NCI-H446 (cell line): Measurements from ENCODE around the gene TEAD1.

Source experiments
- DNase-seq, 2 experiments: peaks; one replicate each; lab custom pipeline; 2025; lab: John Stamatoyannopoulos, UW

Gene TEAD1

DNA sequence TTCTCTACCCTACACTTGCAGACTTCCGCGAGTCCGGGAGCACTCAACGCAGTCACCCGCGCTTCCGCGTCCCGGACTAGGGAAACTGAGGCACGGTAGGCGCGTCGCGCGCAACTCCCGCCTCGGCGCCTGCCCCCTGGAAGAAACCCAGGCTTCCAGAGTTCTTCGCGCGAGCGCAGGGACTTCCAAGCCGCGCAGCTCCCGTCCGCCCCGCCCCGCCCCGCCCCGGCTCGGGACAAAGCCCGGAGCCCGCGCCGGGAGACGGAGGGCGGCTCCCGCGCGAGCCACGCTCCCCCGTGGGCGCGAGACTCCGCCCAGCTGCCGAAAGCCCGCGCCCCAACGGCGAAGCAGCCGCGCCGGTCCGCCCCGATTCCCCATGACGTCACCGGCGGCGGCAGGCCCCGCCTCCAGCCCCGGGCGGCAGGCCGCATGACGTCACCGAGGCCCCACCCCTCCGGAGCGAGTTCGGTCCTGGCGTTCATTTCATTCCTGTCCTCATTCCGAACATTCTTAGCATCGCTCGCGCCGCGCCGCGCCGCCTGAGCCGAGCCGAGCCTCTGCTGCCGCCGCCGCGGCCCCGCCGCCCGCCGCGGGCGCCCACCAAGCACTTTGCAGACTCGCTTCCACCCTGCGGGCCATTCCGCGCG, at the start of gene TEAD1:
TSS of gene TEAD1 (plus strand) at position 498 of the 647 bp plus-strand sequence.
- peak; percentile 84 to 98 for DNase-seq

DNA sequence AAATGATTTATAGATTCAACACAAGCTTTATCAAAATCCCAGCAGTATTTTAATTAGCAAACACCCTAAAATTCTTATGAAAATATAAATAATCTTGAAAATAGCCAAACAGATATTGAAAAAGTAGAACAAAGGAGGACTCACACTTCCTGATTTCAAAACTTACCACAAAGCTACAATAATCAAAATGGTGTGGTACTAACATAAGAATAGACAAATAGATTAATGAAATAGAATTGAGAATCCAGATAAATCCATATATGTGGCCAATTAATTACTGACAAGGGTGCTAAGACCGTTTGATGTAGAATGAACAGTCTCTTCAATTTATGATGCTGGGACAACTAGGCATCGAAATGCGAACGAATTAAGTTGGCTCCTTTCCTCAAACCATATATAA, 49.6 kb upstream of the TEAD1 start:
- DNase-seq, result no peak

DNA sequence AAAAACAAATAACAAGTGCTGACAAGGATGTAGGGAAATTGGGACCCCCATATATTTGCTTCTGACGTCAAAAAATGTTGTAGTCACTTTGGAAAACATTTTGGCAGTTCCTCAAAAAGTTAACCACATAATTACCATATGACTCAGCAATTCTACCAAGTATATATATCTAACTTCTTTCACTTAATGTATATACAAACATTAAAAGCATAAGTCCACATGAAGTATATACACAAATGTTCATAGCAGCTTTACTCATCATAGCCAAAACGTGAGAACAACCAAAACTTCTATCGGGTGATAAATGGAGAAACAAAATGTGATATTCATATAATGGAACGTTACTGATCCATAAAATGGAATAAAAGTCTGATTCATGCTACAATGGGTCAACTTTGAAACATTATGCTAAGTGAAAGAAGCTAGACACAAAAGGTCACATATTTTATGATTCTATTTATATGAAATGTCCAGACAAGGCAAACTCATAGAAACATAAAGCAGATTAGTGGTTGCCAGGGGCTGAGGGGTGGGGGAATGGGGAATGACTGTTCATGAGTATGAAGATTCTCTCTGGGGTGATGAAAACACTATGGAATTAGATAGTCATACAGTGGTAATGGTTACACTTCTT, 48.7 kb upstream of the TEAD1 start:
- no peak for DNase-seq

DNA sequence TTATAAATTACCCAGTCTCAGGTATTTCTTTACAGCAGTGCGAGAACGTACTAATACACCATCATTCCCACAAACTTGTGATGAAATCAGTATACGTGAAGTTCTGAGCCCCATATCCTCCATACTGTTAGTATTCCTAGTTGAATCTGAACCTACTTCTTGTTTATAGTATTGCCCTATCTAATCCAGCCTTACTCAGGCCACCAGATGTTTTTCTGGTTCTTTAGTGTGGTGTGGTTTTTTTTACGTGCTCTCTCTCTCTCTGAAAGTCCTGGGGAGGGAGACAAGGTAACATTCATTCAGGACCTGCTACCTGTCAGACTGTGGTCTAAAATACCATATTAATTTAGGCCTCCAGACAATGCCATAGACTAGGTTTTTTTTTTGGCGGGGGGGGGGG, 47.6 kb upstream of the TEAD1 start:
- no peak for DNase-seq

DNA sequence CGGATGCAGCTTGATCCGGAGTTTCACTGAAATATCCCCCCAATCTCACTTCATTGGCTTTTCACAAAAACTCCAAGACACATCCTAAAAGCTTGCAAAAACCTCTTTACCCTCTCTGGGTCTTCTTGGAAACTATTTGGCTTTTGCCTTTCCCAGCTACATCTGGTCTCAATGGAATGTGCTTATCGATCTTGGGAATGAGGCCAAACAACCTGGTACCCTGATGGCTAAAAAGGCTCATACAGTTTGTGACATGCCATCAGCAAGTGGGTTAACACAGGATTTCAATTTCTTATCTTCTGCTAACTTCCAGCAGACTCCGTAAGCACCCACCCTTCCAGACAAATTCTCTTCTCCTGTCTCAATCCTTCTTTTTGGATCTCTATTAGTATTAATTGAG, 45.9 kb upstream of the TEAD1 start:
- peak in 1 of 2 experiments; percentile 31 for DNase-seq

DNA sequence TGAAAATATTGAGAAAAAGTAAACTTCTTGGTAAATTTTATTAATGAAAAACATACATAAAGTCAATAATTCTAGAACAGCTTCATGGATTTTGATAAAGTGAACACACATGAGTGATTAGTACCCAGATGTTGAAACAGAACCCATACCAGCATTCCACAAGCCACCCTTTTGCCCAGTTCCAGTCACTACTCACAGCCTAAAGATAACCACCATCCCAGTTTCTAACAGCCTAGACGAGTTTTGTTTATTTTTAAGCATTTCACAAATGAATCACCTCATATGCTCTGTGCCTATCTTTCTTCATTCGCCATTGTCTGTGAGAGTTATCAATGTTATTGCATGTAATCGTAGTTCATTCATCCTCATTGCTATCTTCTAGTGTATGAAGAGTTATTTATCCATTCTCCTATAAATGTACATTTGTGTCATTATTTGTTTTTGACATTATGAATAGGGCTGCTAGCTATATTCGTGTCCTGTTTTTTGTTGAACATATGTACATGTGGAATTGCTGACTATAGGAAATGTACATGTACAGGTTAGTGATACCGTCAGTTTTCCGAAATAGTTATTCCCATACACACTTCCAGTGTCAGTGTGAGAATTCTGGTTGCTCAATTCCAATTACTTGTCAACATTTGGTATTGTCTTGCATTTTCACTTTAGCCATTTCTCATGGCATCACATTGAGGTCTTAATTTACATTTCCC, 44.5 kb upstream of the TEAD1 start:
- no peak for DNase-seq

DNA sequence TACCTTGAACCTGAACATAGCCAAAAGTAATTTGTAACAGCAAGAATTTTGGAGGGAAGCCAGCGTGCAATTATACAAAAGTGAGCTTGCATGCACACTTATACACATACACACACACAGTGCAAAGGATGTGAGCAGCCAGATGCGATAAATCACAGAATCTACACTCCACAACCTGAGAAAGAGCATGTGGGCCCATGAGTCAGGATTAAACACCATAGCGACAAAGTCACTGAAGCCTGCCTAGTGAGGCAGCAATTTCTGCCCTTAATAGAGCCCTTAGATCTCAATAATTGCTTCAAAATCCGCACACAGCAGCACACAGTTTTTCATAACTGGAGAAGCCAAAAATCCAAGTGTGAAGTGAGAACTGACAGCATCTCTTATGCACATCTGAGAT, 42.6 kb upstream of the TEAD1 start:
- no peak for DNase-seq

DNA sequence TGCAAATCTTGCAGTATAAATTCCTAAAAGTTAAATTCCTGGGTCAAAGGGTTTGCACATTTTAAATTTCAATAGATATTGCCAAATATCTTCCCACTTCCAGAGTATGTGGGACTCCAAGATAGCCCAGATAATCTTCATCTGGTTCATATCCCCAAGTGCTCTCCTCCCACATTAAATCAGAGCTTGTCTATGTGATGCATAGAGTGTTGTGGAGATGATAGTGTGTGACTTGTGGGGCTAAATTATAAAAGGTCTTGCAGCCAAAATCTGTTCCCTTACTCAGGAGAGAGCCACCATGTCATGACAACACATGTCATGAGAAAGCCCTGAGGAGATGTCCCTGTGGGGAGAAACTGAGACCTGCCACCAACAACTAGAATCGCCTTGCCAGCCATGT, 39.9 kb upstream of the TEAD1 start:
- DNase-seq, result no peak

DNA sequence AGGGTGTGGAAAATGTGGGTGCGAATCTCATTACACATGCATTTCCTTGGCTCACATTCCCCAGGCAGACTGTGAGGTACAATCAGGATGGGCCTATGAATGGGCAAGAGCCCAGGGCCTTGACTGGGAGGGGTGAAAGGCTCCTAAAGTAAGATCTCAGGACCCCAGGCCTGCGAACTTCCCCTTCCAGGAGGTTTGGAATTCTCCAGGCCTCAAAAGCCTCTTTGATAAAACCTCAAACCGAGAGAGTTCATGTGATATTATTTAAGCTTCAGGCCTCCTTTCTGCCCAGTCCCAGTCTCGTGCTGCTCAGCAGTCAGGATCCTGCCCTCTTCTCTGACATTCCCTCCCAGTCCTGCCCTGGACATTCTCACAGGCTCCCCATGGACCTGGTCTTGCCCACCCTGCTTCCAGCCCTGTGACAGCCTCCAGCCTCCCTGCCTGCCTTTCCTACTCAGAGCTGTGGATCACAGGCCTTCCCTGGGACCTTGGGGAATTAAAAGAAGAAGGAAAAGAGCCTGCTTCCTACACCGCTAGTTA, 37.3 kb upstream of the TEAD1 start:
- no peak for DNase-seq

DNA sequence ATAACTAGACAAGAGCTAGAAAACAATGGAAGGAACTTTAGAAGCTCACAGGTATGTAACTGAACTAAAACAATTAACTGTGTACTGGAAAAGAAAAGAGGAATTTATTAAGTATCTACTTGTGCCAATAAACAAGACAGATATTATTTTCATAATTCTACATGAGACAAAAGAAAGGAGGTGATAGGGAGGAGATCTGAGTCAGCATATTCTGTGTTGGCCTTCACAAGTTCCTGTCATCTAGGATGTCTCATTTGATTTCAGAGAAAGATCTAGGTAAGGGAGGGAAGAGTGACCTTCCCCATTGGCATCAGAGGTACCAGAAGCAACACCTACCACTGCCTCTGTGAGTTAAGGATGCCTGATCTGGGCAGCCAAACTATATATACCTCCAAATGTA, 34.8 kb upstream of the TEAD1 start:
- no peak for DNase-seq

DNA sequence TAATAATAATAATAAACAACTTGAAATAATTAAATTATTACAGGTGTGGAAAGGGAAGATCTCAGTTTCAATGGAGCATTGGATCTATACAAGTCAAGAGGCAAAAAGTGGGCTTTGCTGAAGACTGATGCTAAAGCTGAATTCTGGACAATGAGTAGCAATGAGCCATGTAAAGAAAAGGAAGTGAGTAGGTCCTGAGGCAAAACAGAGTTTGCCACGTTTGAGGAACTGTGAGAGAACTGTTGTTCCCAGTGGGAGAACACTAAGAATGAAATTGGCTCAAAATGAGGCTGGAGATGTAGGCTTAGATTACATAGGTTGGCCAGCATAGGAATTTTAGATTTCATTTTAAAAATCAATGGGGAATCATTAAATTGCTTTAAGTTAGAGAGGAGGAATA, 33.9 kb upstream of the TEAD1 start:
- no peak for DNase-seq

DNA sequence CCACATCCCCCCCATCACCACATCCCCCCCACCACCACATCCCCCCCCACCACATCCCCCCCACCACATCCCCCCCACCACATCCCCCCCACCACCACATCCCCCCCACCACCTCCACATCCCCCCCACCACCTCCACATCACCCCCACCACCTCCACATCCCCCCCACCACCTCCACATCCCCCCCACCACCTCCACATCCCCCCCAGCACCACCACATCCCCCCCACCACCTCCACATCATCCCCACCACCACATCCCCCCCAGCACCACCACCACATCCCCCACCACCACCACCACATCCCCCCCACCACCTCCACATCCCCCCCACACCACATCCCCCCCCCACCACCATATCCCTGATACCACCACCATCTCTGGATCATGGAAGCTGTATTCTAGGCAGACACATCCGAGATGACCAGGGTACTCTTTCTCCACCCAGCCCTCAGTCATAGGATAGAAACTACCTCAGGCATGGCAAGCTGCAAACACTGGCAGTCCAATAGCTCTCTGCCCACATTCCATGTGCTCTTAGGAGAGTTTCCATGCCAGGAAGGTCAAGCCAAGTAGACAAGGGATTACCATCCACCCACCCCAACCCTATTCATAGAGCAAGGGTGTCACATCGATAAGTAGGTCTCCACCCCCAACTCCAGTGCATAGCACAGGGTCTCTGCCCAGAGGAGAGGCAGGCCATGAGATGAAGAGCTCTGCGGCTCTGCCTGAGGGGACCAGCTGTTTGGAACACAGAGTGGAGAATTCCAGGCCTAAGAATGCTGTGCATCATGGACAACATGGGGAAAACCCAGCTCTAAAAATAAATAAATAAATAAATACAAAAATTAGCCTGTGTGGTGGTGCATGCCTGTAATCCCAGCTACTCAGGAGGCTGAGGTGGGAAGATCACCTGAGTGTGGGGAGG, 33.0 kb upstream of the TEAD1 start:
- no peak for DNase-seq

DNA sequence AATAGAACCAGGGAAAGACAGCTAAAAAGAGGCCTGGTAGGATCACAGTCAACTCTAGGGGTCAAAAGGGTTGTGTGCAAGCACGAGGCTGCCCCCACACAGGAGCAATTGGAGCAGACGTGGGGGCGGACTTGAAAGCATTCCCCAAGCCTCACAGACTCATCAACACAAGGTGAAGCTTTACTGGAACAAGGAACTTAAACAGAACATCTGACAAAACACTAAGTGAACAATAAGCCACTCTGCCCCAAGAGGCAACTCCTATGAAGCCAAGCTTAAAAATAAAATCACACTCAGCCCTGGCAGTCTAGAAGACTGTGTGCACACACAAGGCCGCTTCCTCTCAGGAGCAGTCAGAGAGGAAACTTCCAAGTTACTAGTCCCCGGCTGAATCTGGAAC, 32.2 kb upstream of the TEAD1 start:
- DNase-seq, result no peak

DNA sequence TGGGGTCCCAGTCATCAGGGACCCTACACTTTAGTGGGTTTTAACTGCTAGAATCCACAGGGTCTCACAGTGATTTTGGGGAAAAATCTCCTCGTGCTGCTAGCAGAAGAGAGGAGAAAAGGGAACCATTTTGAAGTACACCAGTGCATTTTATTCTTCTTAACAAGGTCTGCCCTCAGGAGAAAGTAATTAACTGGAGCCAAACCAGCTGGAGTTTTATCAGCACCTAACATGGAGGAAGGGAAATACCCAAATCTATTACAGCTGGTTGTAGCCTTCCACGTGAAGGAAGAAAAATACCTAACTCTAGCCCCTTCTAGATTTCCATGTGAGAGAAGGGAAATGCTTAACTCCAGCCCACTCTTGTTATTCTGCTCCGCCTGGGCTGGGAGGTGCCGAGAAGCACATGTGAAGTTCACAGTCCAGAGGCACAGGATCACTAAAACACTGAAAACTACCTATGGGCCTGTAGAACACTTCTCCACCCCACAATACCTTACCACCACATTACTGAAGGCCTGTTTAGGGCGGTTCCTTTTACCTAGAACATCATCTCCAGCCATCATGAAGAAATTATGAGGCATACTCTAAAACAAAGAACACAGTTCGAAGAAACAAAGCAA, 31.3 kb upstream of the TEAD1 start:
- no peak for DNase-seq

DNA sequence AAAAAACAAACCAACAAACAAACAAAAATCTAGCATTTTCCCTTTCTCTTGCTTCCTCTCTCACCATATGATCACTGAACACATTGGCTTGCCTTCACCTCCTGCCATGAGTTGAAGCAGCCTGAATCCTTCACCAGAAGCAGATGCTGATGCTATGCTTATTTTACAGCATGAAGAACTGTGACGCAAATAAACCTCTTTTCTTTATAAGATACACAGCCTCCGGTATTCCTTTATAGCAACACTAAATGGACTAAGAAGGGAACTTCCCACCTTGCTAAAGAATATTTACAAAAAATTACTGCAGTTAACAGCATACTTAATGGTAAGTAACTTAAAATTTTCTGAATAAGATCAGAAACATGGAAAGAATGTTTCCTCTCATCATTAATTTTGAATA, 27.7 kb upstream of the TEAD1 start:
- no peak for DNase-seq

DNA sequence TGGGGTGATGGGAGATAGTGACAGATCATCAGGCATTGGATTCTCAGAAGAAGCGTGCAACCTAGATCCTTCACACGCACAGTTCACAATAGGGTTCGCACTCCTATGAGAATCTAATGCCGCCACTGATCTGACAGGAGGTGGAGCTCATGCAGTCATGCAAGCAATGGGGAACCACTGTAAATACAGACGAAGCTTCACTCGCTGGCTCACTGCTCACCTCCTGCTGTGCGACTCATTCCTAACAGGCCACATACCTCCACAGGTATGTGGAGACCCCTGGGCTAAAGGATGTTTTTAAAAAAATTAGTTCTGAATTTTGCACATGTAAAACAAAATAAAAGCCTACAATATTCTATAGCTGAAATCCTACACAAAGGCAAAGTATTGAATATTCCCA, 20.5 kb upstream of the TEAD1 start:
- DNase-seq, result no peak

DNA sequence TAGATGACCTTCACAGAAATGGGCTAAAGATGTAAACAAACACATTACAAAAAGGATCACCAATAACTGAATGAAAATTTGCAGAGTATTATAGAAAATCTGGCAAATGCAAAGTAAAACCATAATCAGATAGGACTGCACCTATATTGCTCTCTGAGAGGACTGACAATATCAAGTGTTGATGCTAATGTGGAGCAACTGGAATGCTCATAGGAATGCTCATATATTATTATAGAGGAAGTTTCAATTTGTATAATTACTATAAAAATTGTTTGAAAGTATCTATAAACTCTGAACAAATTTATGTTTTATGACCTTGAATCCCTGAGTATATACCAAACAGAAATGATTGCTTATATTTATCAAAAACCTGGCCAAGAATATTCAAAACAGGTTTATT, 18.4 kb upstream of the TEAD1 start:
- no peak for DNase-seq

DNA sequence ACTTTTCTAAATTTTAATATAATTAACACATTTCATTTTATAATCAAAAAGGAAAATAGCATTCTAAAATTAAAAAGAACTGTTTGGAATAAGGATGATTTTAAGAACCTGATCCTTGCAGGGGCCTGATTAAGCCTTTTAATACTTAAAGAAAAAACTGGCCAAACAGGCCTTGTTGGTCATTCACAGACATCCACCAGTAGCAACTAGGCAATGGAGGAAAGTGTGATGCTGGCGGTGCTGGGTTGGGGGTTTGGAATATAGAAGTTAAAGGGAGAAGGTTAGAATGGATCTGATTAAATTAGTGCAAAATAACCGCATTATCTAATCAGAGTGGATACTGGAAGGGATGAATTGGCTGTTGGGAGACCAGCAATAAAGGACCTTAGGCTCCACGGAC, 16.9 kb upstream of the TEAD1 start:
- DNase-seq, result no peak

DNA sequence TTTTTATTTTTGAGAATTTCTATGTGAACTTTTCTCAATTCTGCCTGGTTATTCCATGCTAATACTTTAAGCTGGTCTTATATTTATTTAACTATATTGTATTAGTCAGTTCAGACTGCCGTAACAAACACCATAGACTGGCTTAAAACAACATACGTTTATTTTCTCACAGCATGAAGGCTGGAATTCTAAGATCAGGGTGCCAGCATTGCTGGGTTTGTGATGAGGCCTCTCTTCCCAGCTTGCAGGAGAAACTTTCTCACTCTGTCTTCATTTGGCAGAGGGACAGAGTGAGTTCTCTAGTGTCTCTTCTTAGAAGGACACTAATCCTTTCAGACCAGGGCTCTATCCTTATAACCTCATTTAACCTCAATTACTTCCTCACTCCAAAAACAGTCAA, 16.2 kb upstream of the TEAD1 start:
- DNase-seq, result no peak

DNA sequence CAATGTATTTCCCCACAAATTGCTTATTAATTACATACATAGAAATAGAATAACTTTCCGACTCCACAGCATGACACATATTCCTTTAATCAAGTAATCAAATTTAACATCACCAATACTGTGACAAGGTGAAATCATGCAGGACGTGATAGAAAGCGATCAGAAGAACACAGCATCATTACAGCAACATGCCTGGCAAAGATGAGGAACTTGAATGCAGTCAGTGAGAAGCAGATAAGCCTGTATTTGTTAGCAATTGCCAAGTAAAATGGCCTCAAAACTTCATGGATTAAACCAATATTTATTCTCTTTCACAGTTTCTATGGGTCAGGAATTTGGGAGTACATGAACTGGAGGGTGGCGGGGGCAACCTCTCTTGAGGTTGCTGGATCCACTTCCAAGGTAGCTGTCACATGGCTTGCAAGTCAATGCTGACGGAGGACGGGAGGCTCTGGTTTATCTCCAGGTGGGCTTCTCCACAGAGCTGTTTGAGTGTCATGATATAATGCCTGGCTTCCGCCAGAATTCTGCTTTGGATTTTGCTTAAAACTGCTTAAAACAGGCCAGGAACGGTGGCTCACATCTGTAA, 12.0 kb upstream of the TEAD1 start:
- DNase-seq, result no peak

DNA sequence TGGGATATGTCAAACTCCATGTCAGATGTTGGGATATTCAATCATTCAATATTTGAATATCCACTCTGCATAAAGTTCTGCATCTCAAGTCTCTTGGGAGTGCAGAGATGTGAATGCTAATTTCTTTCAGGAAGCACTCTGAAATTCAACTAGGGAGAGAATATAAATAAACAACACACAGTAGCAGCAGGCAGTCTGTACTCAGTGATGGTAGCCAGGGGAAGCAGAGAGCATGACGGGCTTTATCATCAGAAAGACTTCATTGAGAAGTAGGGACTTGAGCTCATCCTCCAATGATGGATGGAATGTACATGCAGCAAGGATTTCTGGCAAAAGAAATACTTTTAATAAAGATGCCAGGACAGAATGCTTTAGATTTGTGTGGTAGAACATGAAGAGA, 9.8 kb upstream of the TEAD1 start:
- no peak for DNase-seq
